H1 (cell line): ENCODE measurements around the gene HS3ST5. TPM values are rescaled to one million over a fixed set of nuclear protein-coding genes. Genes with fewer than 3 reads are reported as not detected.

Source experiments
- CTCF ChIA-PET: fragments of 300-600 bp; sonication (Branson Sonifier 250); formaldehyde crosslinking; loops from one replicate; lab custom pipeline; 2021; ENCODE audit not compliant: partially characterized antibody; lab: Charles Lee
- POLR2A ChIA-PET: fragments of 300-600 bp; sonication (Branson Sonifier 250); formaldehyde crosslinking; loops from one replicate; lab custom pipeline; 2021; ENCODE audit warnings: inconsistent platforms; ENCODE audit not compliant: partially characterized antibody; lab: Charles Lee
- DNase-seq, 2 experiments: peaks; one replicate each; pipeline versions ENCODE4 v3.0.0 to v3.0.0-alpha.2; 2010 to 2022; ENCODE audit warnings: low spot score in 2 of 2, low read depth in 1 of 2, mixed read lengths in 1 of 2
- FAIRE-seq: peaks from 2 replicates; lab custom pipeline; 2011; peaks lifted over from hg19 to GRCh38; lab: Jason Lieb, UNC
- H2AFZ ChIP-seq: 2 replicates; pipeline ENCODE4 v1.8.1; 2012; ENCODE audit warnings: low read length, inconsistent platforms
- H2AK5ac ChIP-seq: 2 replicates; pipeline ENCODE4 v1.6.1; 2013; ENCODE audit warnings: low read depth, low read length
- H2BK120ac ChIP-seq: replicated peaks from 2 replicates; pipeline ENCODE3; 2013; ENCODE audit warnings: low read depth, low read length, inconsistent platforms
- H2BK12ac ChIP-seq: 2 replicates; pipeline ENCODE4 v1.6.1; 2013; ENCODE audit warnings: low read depth, low read length
- H2BK15ac ChIP-seq: 2 replicates; pipeline ENCODE4 v1.6.1; 2013; ENCODE audit warnings: low read length
- H2BK20ac ChIP-seq: 2 replicates; pipeline ENCODE4 v1.6.1; 2013; ENCODE audit warnings: low read length
- H2BK5ac ChIP-seq: 2 replicates; pipeline ENCODE4 v1.6.1; 2013; ENCODE audit warnings: low read depth, low read length
- H3K14ac ChIP-seq: 2 replicates; pipeline ENCODE4 v1.6.1; 2013; ENCODE audit warnings: inconsistent platforms; ENCODE audit not compliant: insufficient read length
- H3K18ac ChIP-seq: 2 replicates; pipeline ENCODE4 v1.6.1; 2013; ENCODE audit warnings: low read length; ENCODE audit errors: extremely low read depth
- H3K23ac ChIP-seq: 2 replicates; pipeline ENCODE4 v1.6.1; 2013; ENCODE audit warnings: inconsistent platforms; ENCODE audit not compliant: insufficient read length
- H3K23me2 ChIP-seq: 2 replicates; pipeline ENCODE4 v1.6.1; 2013; ENCODE audit warnings: low read depth, low read length
- H3K27ac ChIP-seq: 2 replicates; pipeline ENCODE4 v1.6.1; 2011; ENCODE audit warnings: low read depth, low read length, inconsistent platforms
- H3K27me3 ChIP-seq, 4 experiments: replicated peaks in 1 of 4; 1 replicate in 1 of 4; 2 replicates in 3 of 4; pipeline versions ENCODE4 v1.6.1 to v1.8.1; 2011 to 2013; ENCODE audit warnings: low read length in 3 of 4, mild to moderate bottlenecking in 3 of 4, inconsistent platforms in 2 of 4, mixed read lengths in 2 of 4, moderate library complexity in 1 of 4; ENCODE audit not compliant: control insufficient read depth in 3 of 4, insufficient read depth in 3 of 4; ENCODE audit errors: extremely low read depth in 1 of 4
- H3K36me3 ChIP-seq, 4 experiments: 2 replicates each; pipeline versions ENCODE4 v1.6.1 to v1.8.1; 2011 to 2013; ENCODE audit warnings: mild to moderate bottlenecking in 4 of 4, low read length in 3 of 4, moderate library complexity in 2 of 4, control low read depth in 1 of 4, inconsistent platforms in 1 of 4; ENCODE audit not compliant: insufficient read depth in 4 of 4, control insufficient read depth in 2 of 4
- H3K4ac ChIP-seq: replicated peaks from 2 replicates; pipeline ENCODE3; 2013; ENCODE audit warnings: low read length, low read depth, mixed read lengths, inconsistent platforms; ENCODE audit not compliant: insufficient read length
- H3K4me1 ChIP-seq, 4 experiments: replicated peaks in 1 of 4; 1 replicate in 1 of 4; 2 replicates in 3 of 4; pipeline versions ENCODE4 v1.6.1 to v1.8.1; 2011 to 2013; ENCODE audit warnings: low read length in 3 of 4, inconsistent platforms in 2 of 4, mixed read lengths in 1 of 4; ENCODE audit not compliant: insufficient read depth in 4 of 4, control insufficient read depth in 3 of 4
- H3K4me2 ChIP-seq, 2 experiments: 2 replicates each; pipeline versions ENCODE4 v1.6.1 to v1.8.1; 2011 to 2013; ENCODE audit warnings: low read depth in 2 of 2, low read length in 2 of 2, control low read depth in 1 of 2, inconsistent platforms in 1 of 2, mild to moderate bottlenecking in 1 of 2; ENCODE audit not compliant: insufficient read depth in 1 of 2
- H3K4me3 ChIP-seq, 4 experiments: fragments of 200-600, 300-600 bp in 1 of 4; sonication (generic), shearing (Covaris generic), sonication (Bioruptor Twin) in 1 of 4; 2 replicates each; pipeline versions ENCODE4 v1.5.1 to v1.8.1; 2011 to 2016; ENCODE audit warnings: low read length in 4 of 4, low read depth in 3 of 4, control low read depth in 2 of 4, inconsistent platforms in 2 of 4, mild to moderate bottlenecking in 2 of 4, mixed read lengths in 1 of 4, moderate library complexity in 1 of 4; ENCODE audit not compliant: insufficient read depth in 2 of 4; ENCODE audit errors: extremely low read depth in 1 of 4
- H3K56ac ChIP-seq: replicated peaks from 2 replicates; pipeline ENCODE3; 2013; ENCODE audit warnings: low read depth, mild to moderate bottlenecking, mixed read lengths, low read length, inconsistent platforms; ENCODE audit not compliant: insufficient read length
- H3K79me1 ChIP-seq: 2 replicates; pipeline ENCODE4 v1.6.1; 2013; ENCODE audit warnings: low read depth, low read length, control low read depth
- H3K79me2 ChIP-seq, 2 experiments: 2 replicates each; pipeline versions ENCODE4 v1.6.1 to v1.8.1; 2012 to 2013; ENCODE audit warnings: low read length in 2 of 2, mild to moderate bottlenecking in 2 of 2, inconsistent platforms in 1 of 2; ENCODE audit not compliant: insufficient read depth in 2 of 2, control insufficient read depth in 1 of 2
- H3K9ac ChIP-seq, 4 experiments: replicated peaks in 1 of 4; 1 replicate in 1 of 4; 2 replicates in 3 of 4; pipeline versions ENCODE4 v1.6.1 to v1.8.1; 2011 to 2013; ENCODE audit warnings: low read depth in 3 of 4, low read length in 3 of 4, control low read depth in 2 of 4, mild to moderate bottlenecking in 2 of 4, moderate library complexity in 2 of 4, inconsistent platforms in 1 of 4; ENCODE audit errors: extremely low read depth in 1 of 4
- H3K9me3 ChIP-seq, 2 experiments: 2 replicates each; pipeline versions ENCODE4 v1.6.1 to v1.8.1; 2012 to 2013; ENCODE audit warnings: mild to moderate bottlenecking in 2 of 2, moderate library complexity in 2 of 2, control low read depth in 1 of 2, inconsistent platforms in 1 of 2, low read depth in 1 of 2, low read length in 1 of 2, mixed read lengths in 1 of 2; ENCODE audit not compliant: insufficient read depth in 2 of 2
- H4K20me1 ChIP-seq, 2 experiments: replicated peaks in 1 of 2; 2 replicates each; pipeline versions ENCODE3 to v1.8.1; 2011 to 2013; ENCODE audit warnings: inconsistent platforms in 2 of 2, low read length in 2 of 2, mild to moderate bottlenecking in 1 of 2; ENCODE audit not compliant: insufficient read depth in 2 of 2, control insufficient read depth in 1 of 2
- H4K5ac ChIP-seq: 2 replicates; pipeline ENCODE4 v1.6.1; 2013; ENCODE audit warnings: low read length, low read depth, mixed read lengths, inconsistent platforms; ENCODE audit not compliant: insufficient read length
- H4K8ac ChIP-seq: 2 replicates; pipeline ENCODE4 v1.8.0; 2013; ENCODE audit warnings: mild to moderate bottlenecking, moderate library complexity, low read length, inconsistent platforms; ENCODE audit not compliant: insufficient read depth; ENCODE audit errors: extremely low read depth
- H4K91ac ChIP-seq: replicated peaks from 2 replicates; pipeline ENCODE3; 2013; ENCODE audit warnings: low read length, mixed read lengths, inconsistent platforms; ENCODE audit not compliant: insufficient read length
- TEAD4 ChIP-seq: IDR thresholded peaks from 2 replicates; pipeline ENCODE4 v1.6.1; 2012; ENCODE audit warnings: low read depth, low read length, inconsistent platforms, mixed read lengths
- WGBS, 2 experiments: shearing (Covaris generic) in 1 of 2; methylation state at CpG; one replicate each; pipeline versions ENCODE4 v1.1.6 to v1.1.7; 2013 to 2015; ENCODE audit warnings: low lambda C conversion rate in 2 of 2, mixed read lengths in 2 of 2, inconsistent platforms in 1 of 2, low coverage in 1 of 2, missing lambda C conversion rate in 1 of 2; ENCODE audit not compliant: insufficient replicate concordance in 2 of 2, insufficient coverage in 1 of 2, insufficient read length in 1 of 2; ENCODE audit errors: extremely low coverage in 1 of 2, missing lambda C conversion rate in 1 of 2; 5-methylcytosine and 5-hydroxymethylcytosine counted together
- polyA plus RNA-seq, 7 experiments: library from polyadenylated mRNA; depleted of rRNA in 3 of 7; stranded (reverse) in 5 of 7; unstranded in 2 of 7; fragments of >200 nt in 5 of 7; fragments of 200-250 nt in 2 of 7; gene quantifications; 1 replicate in 5 of 7; 2 replicates in 1 of 7; 4 replicates in 1 of 7; pipeline versions ENCODE4 v1.2.1 to v1.2.3, GENCODE V29; 2011 to 2013; ENCODE audit warnings: missing spikeins in 2 of 7, mixed read lengths in 2 of 7
- total RNA-seq: library from RNA; stranded (reverse); fragmentation: NEBNext Ultra II Directional; extraction: Animal tissue kit (Norgen Biotek cat#: 25700); gene quantifications from 2 replicates; pipeline ENCODE4 v1.2.1, GENCODE V29; 2021

Gene HS3ST5
- total and polyA plus RNA-seq, 2 of the 8 experiments (the other 6 are each of a cell fraction or from before 2014, with no cell fraction given): 1.2 to 9.9 TPM

DNA sequence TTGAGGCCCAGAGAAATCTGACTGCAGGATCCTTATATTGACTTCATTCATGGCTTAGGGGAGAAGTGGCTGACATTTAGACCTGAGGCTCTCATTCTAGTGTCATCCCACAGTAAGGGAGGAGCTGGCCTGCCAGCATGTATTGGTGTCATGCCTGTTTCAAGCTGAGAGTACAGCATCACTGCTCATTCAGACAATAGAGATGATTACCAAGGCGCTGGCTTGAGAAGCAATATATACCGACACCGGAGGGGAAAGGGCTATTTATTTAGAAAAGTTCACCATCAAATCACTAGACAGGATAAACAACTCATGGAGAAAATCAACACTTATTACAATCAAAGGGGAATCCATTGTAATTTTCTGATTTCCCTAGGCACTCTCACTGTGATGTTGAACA is 287.5 kb downstream of the HS3ST5 start:
- WGBS, 2 experiments: 98% methylated on average over 3 of the region's 3 CpGs; no CpG with 5 or more reads in 1 of the 2 experiments
- H4K20me1 ChIP-seq: no peaks in the 10 kb centered on the region
- no peak for FAIRE-seq
- H2BK20ac ChIP-seq: no peak overlapping the region
- H3K4me2 ChIP-seq: no peak overlapping the region
- no peak overlapping the region for H3K27ac ChIP-seq
- ChIA-PET POLR2A (no interaction called here), CTCF (interaction anchor here (1.0 to 3.3 kb wide), 3 partner anchors 18 to 60 kb away, joined by 3 to 8 read pairs (median 5); no protein-coding TSS in a partner anchor)
- H2BK15ac ChIP-seq: no peak overlapping the region
- no peak overlapping the region for H3K4ac ChIP-seq
- no peak overlapping the region for H3K14ac ChIP-seq
- no peaks in the 10 kb centered on the region for H3K79me1 ChIP-seq
- no peak overlapping the region for H3K4me3 ChIP-seq
- no peak overlapping the region for H2BK120ac ChIP-seq
- H4K5ac ChIP-seq: no peak overlapping the region
- H3K27me3 ChIP-seq: no peaks in the 10 kb centered on the region
- no peaks in the 10 kb centered on the region for H3K9me3 ChIP-seq
- H3K4me1 ChIP-seq: no peaks in the 10 kb centered on the region
- no peak overlapping the region for H4K91ac ChIP-seq
- no peaks in the 10 kb centered on the region; the same call in 1 of the 2 replicates for H3K23me2 ChIP-seq
- no peak for DNase-seq
- no peak overlapping the region for H2BK12ac ChIP-seq
- H3K36me3 ChIP-seq: 0 out of 8 replicates have a peak, but pooled peaks cover 0 to 3% (median 0%) of the 10 kb centered on the region in 4 experiments
- H4K8ac ChIP-seq: no peak overlapping the region
- H3K23ac ChIP-seq: no peak overlapping the region
- no peak overlapping the region for H3K9ac ChIP-seq
- no peaks in the 10 kb centered on the region for H3K79me2 ChIP-seq
- no peak overlapping the region for H2AFZ ChIP-seq
- H3K18ac ChIP-seq: no peak overlapping the region
- H2BK5ac ChIP-seq: no peak overlapping the region
- H2AK5ac ChIP-seq: no peak overlapping the region
- H3K56ac ChIP-seq: no peak overlapping the region
- no peak for TF ChIP-seq TEAD4
